Endothelial cell (in vitro differentiated cells): ENCODE data around the gene SLC16A7. TPM values are rescaled to one million over a fixed set of nuclear protein-coding genes. Genes with fewer than 3 reads are reported as not detected.

Experiments
- DNase-seq: peaks from one replicate; pipeline ENCODE4 v3.0.0; 2021; ENCODE audit warnings: low spot score
- H3K27ac Mint-ChIP-seq: one replicate; pipeline ENCODE4 v1.8.0; 2021; ENCODE audit warnings: mixed read lengths, inconsistent platforms; ENCODE audit not compliant: unreplicated experiment
- H3K27me3 Mint-ChIP-seq: one replicate; pipeline ENCODE4 v1.8.0; 2021; ENCODE audit warnings: mild to moderate bottlenecking, moderate library complexity, mixed read lengths, inconsistent platforms; ENCODE audit not compliant: unreplicated experiment
- H3K36me3 Mint-ChIP-seq: one replicate; pipeline ENCODE4 v1.8.0; 2021; ENCODE audit warnings: mild to moderate bottlenecking, low read depth, mixed read lengths, inconsistent platforms; ENCODE audit not compliant: unreplicated experiment
- H3K4me1 Mint-ChIP-seq: one replicate; pipeline ENCODE4 v1.8.0; 2021; ENCODE audit warnings: mild to moderate bottlenecking, mixed read lengths, inconsistent platforms; ENCODE audit not compliant: unreplicated experiment
- H3K4me3 Mint-ChIP-seq: one replicate; pipeline ENCODE4 v1.8.0; 2021; ENCODE audit warnings: mild to moderate bottlenecking, mixed read lengths, inconsistent platforms; ENCODE audit not compliant: unreplicated experiment
- H3K9me3 Mint-ChIP-seq: one replicate; pipeline ENCODE4 v1.8.0; 2021; ENCODE audit warnings: mixed read lengths, inconsistent platforms; ENCODE audit not compliant: unreplicated experiment
- CTCF ChIP-seq: fragments of 200-600 bp; sonication (generic); IDR thresholded peaks from one replicate; pipeline ENCODE4 v1.5.0; 2021; ENCODE audit warnings: antibody characterized with exemption; ENCODE audit not compliant: unreplicated experiment
- total RNA-seq: library from RNA; stranded (reverse); fragmentation: NEBNext Ultra II Directional; extraction: Animal tissue kit (Norgen Biotek cat#: 25700); gene quantifications from one replicate; pipeline ENCODE4 v1.2.1, GENCODE V29; 2021; ENCODE audit not compliant: unreplicated experiment

SLC16A7 gene
- total RNA-seq, 1 donor from 2014 or later: 14.6 TPM

- H3K27me3 Mint-ChIP-seq: no peaks in the 10 kb centered on the region
- TF ChIP-seq CTCF: no peak
- H3K27ac Mint-ChIP-seq: no peak overlapping the region
- no peak overlapping the region for H3K4me3 Mint-ChIP-seq
- no peak for DNase-seq
- H3K36me3 Mint-ChIP-seq: no peaks in the 10 kb centered on the region
- no peaks in the 10 kb centered on the region for H3K9me3 Mint-ChIP-seq
- no peaks in the 10 kb centered on the region for H3K4me1 Mint-ChIP-seq
Observed at GRCh38 chr12:59575826-59576225, 20.0 kb upstream of the SLC16A7 start.

- H3K4me1 Mint-ChIP-seq: no peaks in the 10 kb centered on the region
- H3K36me3 Mint-ChIP-seq: no peaks in the 10 kb centered on the region
- no peak overlapping the region for H3K27ac Mint-ChIP-seq
- no peaks in the 10 kb centered on the region for H3K27me3 Mint-ChIP-seq
- no peak for TF ChIP-seq CTCF
- DNase-seq: no peak
- H3K4me3 Mint-ChIP-seq: no peak overlapping the region
- no peaks in the 10 kb centered on the region for H3K9me3 Mint-ChIP-seq
Observed at GRCh38 chr12:59578254-59578653, 17.6 kb upstream of the SLC16A7 start.

- Mint-ChIP-seq H3K4me3 (no peak overlapping the region), H3K27ac (no peak overlapping the region), H3K36me3 (no peaks in the 10 kb centered on the region), H3K4me1 (no peaks in the 10 kb centered on the region), H3K9me3 (no peaks in the 10 kb centered on the region), H3K27me3 (no peaks in the 10 kb centered on the region)
- TF ChIP-seq CTCF: no peak
- DNase-seq: no peak
Observed at GRCh38 chr12:59579631-59580030, 16.2 kb upstream of the SLC16A7 start.

- no peak for DNase-seq
- no peak for TF ChIP-seq CTCF
- no peaks in the 10 kb centered on the region for H3K9me3 Mint-ChIP-seq
- H3K4me1 Mint-ChIP-seq: no peaks in the 10 kb centered on the region
- no peak overlapping the region for H3K27ac Mint-ChIP-seq
- no peaks in the 10 kb centered on the region for H3K27me3 Mint-ChIP-seq
- H3K36me3 Mint-ChIP-seq: no peaks in the 10 kb centered on the region
- no peak overlapping the region for H3K4me3 Mint-ChIP-seq
Observed at GRCh38 chr12:59580050-59580449, 15.8 kb upstream of the SLC16A7 start.

GRCh38 chr12:59583003-59583712, 12.7 kb upstream of the SLC16A7 start:
- DNase-seq: no peak
- H3K4me3 Mint-ChIP-seq: no peak overlapping the region
- no peaks in the 10 kb centered on the region for H3K27me3 Mint-ChIP-seq
- no peaks in the 10 kb centered on the region for H3K4me1 Mint-ChIP-seq
- no peaks in the 10 kb centered on the region for H3K36me3 Mint-ChIP-seq
- TF ChIP-seq CTCF: no peak
- no peak overlapping the region for H3K27ac Mint-ChIP-seq
- no peaks in the 10 kb centered on the region for H3K9me3 Mint-ChIP-seq
